GM19372 (cell line): ENCODE results near the gene FCSK.

Experiments used
- ATAC-seq: cut with Tn5 transposase; IDR thresholded peaks from one replicate; pipeline ENCODE4 v1.9.1; 2021; ENCODE audit warnings: mild to moderate bottlenecking, low read depth, moderate library complexity; ENCODE audit not compliant: unreplicated experiment

FCSK gene

GRCh38 chr16:70453117-70453891, 1.1 kb upstream of the FCSK start:
- no peak for ATAC-seq

GRCh38 chr16:70453892-70454221, 538 bp upstream of the FCSK start:
- ATAC-seq, result no peak

- no peak for ATAC-seq
Observed at GRCh38 chr16:70455910-70456309, 1.5 kb downstream of the FCSK start.

- ATAC-seq, result no peak
Observed at GRCh38 chr16:70457446-70458166, 3.2 kb downstream of the FCSK start.

GRCh38 chr16:70460737-70461261, 6.4 kb downstream of the FCSK start:
- no peak for ATAC-seq

- no peak for ATAC-seq
Observed at GRCh38 chr16:70463235-70463634, 8.8 kb downstream of the FCSK start.

- ATAC-seq, result no peak
Observed at GRCh38 chr16:70465999-70466804, 11.8 kb downstream of the FCSK start.

- ATAC-seq, result no peak
Observed at GRCh38 chr16:70466805-70467076, 12.3 kb downstream of the FCSK start.

GRCh38 chr16:70467113-70467512, 12.7 kb downstream of the FCSK start:
- no peak for ATAC-seq

- ATAC-seq, result no peak
Observed at GRCh38 chr16:70467608-70468007, 13.2 kb downstream of the FCSK start.

GRCh38 chr16:70468776-70469525, 14.6 kb downstream of the FCSK start:
- ATAC-seq, result no peak

GRCh38 chr16:70470141-70470926, 15.9 kb downstream of the FCSK start:
- no peak for ATAC-seq

- no peak for ATAC-seq
Observed at GRCh38 chr16:70470927-70471341, 16.5 kb downstream of the FCSK start.

GRCh38 chr16:70472786-70473433, 18.5 kb downstream of the FCSK start:
- no peak for ATAC-seq

GRCh38 chr16:70473446-70474319, 19.3 kb downstream of the FCSK start:
- ATAC-seq, result no peak

GRCh38 chr16:70474320-70475053, 20.1 kb downstream of the FCSK start:
- ATAC-seq, result no peak

GRCh38 chr16:70475054-70475871, 20.9 kb downstream of the FCSK start:
- ATAC-seq, result no peak
